Effector memory CD4-positive, alpha-beta T cell (primary cell): ENCODE data around the gene KRT33B.

Experiments used
- DNase-seq, 3 donors: peaks; one replicate each; pipeline ENCODE4 v3.0.0-alpha.2; 2020
- H3K27ac ChIP-seq: 2 replicates; pipeline ENCODE4 v1.7.0; 2013; ENCODE audit warnings: mild to moderate bottlenecking, low read length, moderate library complexity; ENCODE audit not compliant: insufficient read depth, poor library complexity, severe bottlenecking
- H3K27me3 ChIP-seq: replicated peaks from 2 replicates; pipeline ENCODE4 v1.7.0; 2013; ENCODE audit warnings: mild to moderate bottlenecking, low read length; ENCODE audit not compliant: insufficient read depth, control insufficient read depth, poor library complexity, severe bottlenecking
- H3K36me3 ChIP-seq: 2 replicates; pipeline ENCODE4 v1.7.0; 2013; ENCODE audit warnings: mild to moderate bottlenecking, low read length, moderate library complexity; ENCODE audit not compliant: control insufficient read depth, insufficient read depth
- H3K4me1 ChIP-seq: 2 replicates; pipeline ENCODE4 v1.7.0; 2013; ENCODE audit warnings: low read length, mild to moderate bottlenecking; ENCODE audit not compliant: control insufficient read depth, insufficient read depth, poor library complexity, severe bottlenecking
- H3K4me3 ChIP-seq: 2 replicates; pipeline ENCODE4 v1.7.0; 2013; ENCODE audit warnings: low read length, low read depth, mild to moderate bottlenecking; ENCODE audit not compliant: insufficient read depth, poor library complexity, severe bottlenecking
- H3K9me3 ChIP-seq: 2 replicates; pipeline ENCODE4 v1.7.0; 2013; ENCODE audit warnings: mild to moderate bottlenecking, low read length, moderate library complexity; ENCODE audit not compliant: control insufficient read depth

Gene KRT33B

DNA sequence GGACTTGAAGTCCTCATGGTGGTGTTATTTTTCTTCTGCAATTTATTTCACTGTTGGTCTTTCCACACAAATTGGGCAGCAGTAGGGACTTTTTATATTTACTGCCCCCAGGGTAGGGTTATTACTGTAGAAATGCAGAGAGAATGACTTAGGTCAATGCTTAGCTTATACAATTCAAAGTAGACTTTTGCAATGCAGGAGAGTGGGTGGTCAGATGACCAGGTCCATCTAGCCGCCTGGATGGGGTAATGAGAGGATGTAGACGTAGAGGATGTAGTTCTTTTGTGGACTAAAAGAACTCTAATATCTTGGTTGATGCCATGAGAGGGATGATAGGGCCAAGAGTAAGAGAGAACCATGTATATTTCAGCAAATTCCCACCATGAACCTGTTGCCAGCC is 51.4 kb downstream of the KRT33B start:
- no peak for DNase-seq
- H3K27ac ChIP-seq = no peak overlapping the region
- H3K4me3 ChIP-seq = no peak overlapping the region
- H3K36me3 ChIP-seq = no peaks in the 10 kb centered on the region
- H3K9me3 ChIP-seq = no peaks in the 10 kb centered on the region
- no peaks in the 10 kb centered on the region for H3K27me3 ChIP-seq
- H3K4me1 ChIP-seq = peaks cover 7% of the 10 kb centered on the region

DNA sequence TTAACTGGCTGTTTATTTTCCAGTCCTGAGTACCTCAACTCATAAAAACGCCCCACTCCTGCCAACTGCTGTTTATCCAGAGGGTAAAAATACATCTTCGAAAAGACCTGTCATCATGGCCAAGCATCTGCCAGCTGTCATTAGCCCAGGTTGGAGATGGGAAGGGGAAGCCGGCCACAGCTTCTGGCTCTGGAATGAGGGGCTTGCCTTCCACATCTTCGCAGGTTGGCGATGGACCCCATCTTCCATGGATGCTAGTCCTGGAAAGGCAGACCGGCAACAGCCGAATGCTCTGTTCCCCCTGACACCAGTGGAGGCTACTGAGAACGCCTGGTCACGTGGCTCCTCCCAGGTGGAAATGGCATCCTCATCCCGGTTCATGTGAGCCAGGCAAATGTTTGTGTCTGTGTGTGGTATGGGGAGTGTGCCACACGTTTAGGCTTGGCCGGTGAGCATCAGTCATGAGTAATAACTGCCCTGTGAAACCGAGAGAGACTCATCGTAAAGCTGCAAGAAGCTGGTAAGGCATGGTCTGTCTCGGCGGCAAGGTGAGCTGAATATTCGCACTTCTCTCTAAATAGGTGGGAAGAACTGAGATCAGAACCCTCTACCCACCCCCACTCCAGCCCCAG is 53.7 kb downstream of the KRT33B start:
- Histone ChIP-seq H3K9me3 (no peaks in the 10 kb centered on the region), H3K4me3 (no peak overlapping the region), H3K4me1 (peaks cover 6% of the 10 kb centered on the region), H3K27ac (no peak overlapping the region), H3K27me3 (no peaks in the 10 kb centered on the region), H3K36me3 (no peaks in the 10 kb centered on the region)
- no peak for DNase-seq

DNA sequence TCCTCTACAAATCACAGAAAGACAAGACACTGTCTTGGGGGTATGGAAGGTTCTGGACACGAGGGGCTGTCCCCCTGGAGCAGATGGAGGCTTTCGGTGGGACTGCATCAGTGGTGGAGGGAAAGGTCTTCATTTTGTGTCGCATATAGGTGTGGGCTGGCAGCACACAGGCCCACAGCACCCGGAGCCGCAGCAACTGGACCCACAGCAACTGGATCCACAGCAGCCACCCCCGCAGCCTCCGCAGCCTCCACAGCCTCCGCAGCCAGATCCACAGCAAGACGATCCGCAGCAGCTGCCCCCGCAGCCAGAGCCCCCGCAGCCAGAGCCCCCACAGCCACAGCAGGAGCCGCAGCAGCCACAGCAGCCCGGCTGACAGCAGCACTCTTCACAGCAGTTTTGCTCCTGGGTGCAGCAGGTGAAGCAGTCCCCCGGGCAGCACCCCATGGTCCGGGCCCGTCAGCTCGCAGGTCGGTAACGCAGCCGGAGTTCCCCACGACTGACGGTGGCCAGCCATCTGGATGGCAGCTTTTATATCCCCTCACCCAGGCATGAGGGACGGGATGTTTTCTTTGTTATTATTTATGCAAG is 54.3 kb downstream of the KRT33B start, which contains the start of gene KRTAP17-1:
Gene KRTAP17-1, minus strand, starts transcription at position 507 of the 591 bp plus-strand sequence. Its CDS starts 60 bp downstream, at position 447.
- peaks cover 12% of the 10 kb centered on the region for H3K4me1 ChIP-seq
- DNase-seq = no peak

More for the DNA sequence above, 54.3 kb downstream of the KRT33B start, which contains the start of gene KRTAP17-1:
- H3K36me3 ChIP-seq = no peaks in the 10 kb centered on the region
- no peak within 1 kb of the TSS for H3K4me3 ChIP-seq
- no peak within 1 kb of the TSS for H3K27ac ChIP-seq
- no peaks in the 10 kb centered on the region for H3K27me3 ChIP-seq
- no peaks in the 10 kb centered on the region for H3K9me3 ChIP-seq
